Measurements from ENCODE around the gene PI4KA. TPM values are rescaled to one million over a fixed set of nuclear protein-coding genes. Genes with fewer than 3 reads are reported as not detected.

The PI4KA gene
- total and polyA plus RNA-seq, 4 donors = 19.4 to 47.5 (median 36.3) TPM

DNA sequence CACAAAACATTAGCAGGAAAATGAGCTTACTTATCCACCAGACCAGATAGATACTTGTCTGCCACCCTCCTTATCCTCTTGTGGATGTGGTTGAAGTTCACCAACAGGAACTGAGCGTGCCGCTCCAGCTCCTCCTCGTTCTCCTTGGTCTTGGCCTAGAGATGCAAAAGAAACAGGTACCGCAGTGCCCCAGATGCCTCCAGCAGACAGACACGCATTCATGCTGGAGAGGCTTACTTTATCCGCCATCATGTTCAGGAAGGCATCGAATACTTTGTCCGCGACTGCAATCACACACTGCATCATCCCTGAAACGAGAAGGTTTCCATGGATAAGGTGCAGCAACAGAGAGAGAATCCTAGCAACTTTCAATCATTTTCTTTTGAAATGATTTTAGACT, 105.7 kb downstream of the PI4KA start:
- 97% methylated on average over 10 of the region's 10 CpGs for WGBS
- Histone ChIP-seq H3K4me1 (ENCODE audit: control insufficient read depth in 4 of 4, insufficient read depth in 4 of 4, low read length in 3 of 4) (no peaks in the 10 kb centered on the region), H3K36me3 (ENCODE audit: control insufficient read depth in 4 of 4, insufficient read depth in 3 of 4, low read depth in 1 of 4, low read length in 3 of 4) (peaks cover 3 to 41% (median 9%) of the 10 kb centered on the region in 4 donors), H3K27ac (ENCODE audit: low read depth in 1 of 2, low read length in 2 of 2) (no peak overlapping the region), H3K4me3 (ENCODE audit: low read depth in 1 of 3, low read length in 3 of 3) (no peak overlapping the region), H3K27me3 (ENCODE audit: control insufficient read depth in 4 of 4, insufficient read depth in 4 of 4, low read length in 3 of 4) (no peaks in the 10 kb centered on the region), H3K9me3 (ENCODE audit: control insufficient read depth in 4 of 4, low read length in 3 of 4) (no peaks in the 10 kb centered on the region), H3K9ac (ENCODE audit: low read depth in 1 of 2, low read length in 2 of 2) (no peak overlapping the region)
- no peak for DNase-seq (ENCODE audit: low spot score)
- TF ChIP-seq NR2F2 (IDR thresholded peaks at IDR 0.05) (no peak), JUND (IDR thresholded peaks at IDR 0.05) (no peak), HNF4G (IDR thresholded peaks at IDR 0.05) (no peak)
- TF ChIP-seq, protein P1, sequence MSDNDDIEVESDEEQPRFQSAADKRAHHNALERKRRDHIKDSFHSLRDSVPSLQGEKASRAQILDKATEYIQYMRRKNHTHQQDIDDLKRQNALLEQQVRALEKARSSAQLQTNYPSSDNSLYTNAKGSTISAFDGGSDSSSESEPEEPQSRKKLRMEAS (IDR thresholded peaks at IDR 0.05) = no peak

DNA sequence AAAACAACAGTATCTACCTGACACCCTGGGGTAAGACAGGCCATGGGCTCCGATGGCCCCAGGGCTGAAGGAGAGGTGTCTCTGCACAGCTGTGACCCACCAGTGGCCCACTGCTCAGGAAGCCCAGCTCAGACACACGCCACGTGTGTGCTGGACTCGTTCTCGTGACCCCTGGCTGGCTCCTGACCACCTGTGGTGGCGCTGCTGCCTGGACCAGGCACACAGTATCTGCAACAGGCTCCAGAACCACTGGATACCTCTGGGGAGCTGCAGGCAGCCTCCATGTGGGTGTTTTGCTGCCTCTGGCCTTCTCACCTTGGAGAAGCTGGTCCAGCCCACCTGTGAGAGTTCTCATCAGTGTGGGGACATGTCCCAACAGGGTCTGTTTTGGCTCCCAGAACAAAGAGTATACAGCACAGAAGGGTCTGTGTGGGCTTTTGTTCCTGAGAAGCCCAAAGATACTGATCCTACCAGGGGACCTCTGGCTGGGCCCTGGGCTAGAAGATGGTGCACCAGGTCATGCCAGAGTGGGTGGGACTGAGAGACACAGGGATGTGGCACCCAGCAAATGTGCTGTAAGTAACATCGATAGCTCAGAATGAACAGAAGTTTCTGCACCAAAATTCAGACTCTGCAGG, 106.4 kb downstream of the PI4KA start:
- no peak for TF ChIP-seq FOXA1 (IDR thresholded peaks at IDR 0.05)
- H3K4me1 ChIP-seq (ENCODE audit: control insufficient read depth in 4 of 4, insufficient read depth in 4 of 4, low read length in 3 of 4) = no peaks in the 10 kb centered on the region
- DNase-seq (ENCODE audit: low spot score) = no peak
- H3K27me3 ChIP-seq (ENCODE audit: control insufficient read depth in 4 of 4, insufficient read depth in 4 of 4, low read length in 3 of 4) = no peaks in the 10 kb centered on the region
- H3K27ac ChIP-seq (ENCODE audit: low read depth in 1 of 2, low read length in 2 of 2) = no peak overlapping the region
- H3K9ac ChIP-seq (ENCODE audit: low read depth in 1 of 2, low read length in 2 of 2) = no peak overlapping the region
- no peak overlapping the region for H3K4me3 ChIP-seq (ENCODE audit: low read depth in 1 of 3, low read length in 3 of 3)
- H3K9me3 ChIP-seq (ENCODE audit: control insufficient read depth in 4 of 4, low read length in 3 of 4) = no peaks in the 10 kb centered on the region
- 95% methylated on average over 7 of the region's 7 CpGs for WGBS
- H3K36me3 ChIP-seq (ENCODE audit: control insufficient read depth in 4 of 4, insufficient read depth in 3 of 4, low read depth in 1 of 4, low read length in 3 of 4) = peaks cover 2 to 44% (median 10%) of the 10 kb centered on the region in 4 donors

DNA sequence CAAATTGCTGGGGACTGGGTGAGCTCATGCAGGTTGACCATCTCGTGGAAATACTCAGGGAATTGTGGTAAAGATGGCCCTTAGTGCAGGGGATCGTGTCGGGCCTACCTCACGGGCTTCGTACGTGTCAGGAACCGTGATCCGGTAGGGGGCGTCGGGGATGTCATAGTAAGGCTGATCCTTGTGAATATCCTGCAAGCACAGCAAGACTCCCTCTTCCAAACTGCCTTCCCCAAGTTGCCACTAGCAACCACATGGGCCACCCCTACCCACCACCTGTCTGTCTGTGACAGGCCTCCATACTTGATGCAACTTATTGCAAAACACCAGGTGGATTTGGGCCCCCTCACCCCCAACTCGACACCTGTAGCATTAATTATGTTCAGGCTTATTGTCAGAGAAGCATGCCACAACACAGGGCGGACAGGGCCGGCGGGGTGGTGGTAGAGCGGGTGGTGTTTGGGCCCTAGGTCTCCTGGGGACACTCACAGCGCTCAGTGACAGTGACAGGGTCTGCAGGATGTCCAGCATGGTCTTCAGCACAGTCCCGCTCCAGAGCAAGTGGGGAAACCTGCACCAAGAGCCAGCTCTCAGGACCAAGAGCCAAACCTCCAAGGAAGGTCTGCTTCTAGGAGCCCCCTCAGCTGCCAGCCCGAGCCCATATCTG, 107.3 kb downstream of the PI4KA start:
- DNase-seq (ENCODE audit: low spot score) = no peak
- H3K36me3 ChIP-seq (ENCODE audit: control insufficient read depth in 4 of 4, insufficient read depth in 3 of 4, low read depth in 1 of 4, low read length in 3 of 4) = peaks cover 4 to 53% (median 16%) of the 10 kb centered on the region in 4 donors
- no peak overlapping the region for H3K4me3 ChIP-seq (ENCODE audit: low read depth in 1 of 3, low read length in 3 of 3)
- no peak overlapping the region for H3K9ac ChIP-seq (ENCODE audit: low read depth in 1 of 2, low read length in 2 of 2)
- 96% methylated on average over 18 of the region's 18 CpGs for WGBS
- H3K4me1 ChIP-seq (ENCODE audit: control insufficient read depth in 4 of 4, insufficient read depth in 4 of 4, low read length in 3 of 4) = no peaks in the 10 kb centered on the region
- no peaks in the 10 kb centered on the region for H3K9me3 ChIP-seq (ENCODE audit: control insufficient read depth in 4 of 4, low read length in 3 of 4)
- no peak for TF ChIP-seq HNF4A (conservative IDR thresholded peaks at IDR 0.05)
- TF ChIP-seq RAD21 (IDR thresholded peaks at IDR 0.05) = peak in 1 of 2 donors; percentile 13
- H3K27ac ChIP-seq (ENCODE audit: low read depth in 1 of 2, low read length in 2 of 2) = no peak overlapping the region
- H3K27me3 ChIP-seq (ENCODE audit: control insufficient read depth in 4 of 4, insufficient read depth in 4 of 4, low read length in 3 of 4) = no peaks in the 10 kb centered on the region

DNA sequence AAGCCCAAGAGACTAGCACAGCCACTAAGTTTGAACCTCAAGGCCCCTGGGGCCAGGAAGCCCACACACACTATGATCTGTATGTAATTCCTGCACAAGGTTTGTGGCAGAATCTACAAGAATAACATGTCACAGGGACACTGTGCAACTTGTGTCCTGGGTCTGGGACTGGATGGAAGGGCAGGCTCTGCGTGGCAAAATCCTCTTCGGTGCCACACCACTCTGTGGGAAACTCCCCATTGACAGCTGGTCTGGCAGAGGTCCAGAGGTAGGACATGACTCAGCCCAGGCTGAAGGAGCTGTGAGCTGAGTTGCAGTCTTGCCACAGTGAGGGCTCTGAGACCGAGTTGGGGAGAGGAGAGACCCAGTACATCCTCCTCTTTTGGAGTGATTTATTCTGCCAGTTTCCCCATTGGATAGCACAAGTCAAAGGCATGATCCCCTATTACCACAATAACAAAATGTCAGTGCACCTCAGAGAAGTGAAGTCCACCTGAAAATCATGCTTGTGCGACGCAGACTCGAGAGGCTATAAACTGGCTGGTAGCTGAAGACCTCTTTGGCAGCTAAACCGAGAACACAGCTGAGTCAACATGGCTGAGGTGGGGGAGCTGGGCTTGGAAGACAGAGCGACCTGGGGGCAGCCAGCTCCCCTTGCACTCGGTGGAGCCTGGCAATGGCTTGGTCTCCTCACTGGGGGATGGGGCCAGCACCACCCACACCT, 108.0 kb downstream of the PI4KA start:
- no peak for DNase-seq (ENCODE audit: low spot score)
- WGBS = 79% methylated on average over 9 of the region's 9 CpGs
- Histone ChIP-seq H3K27me3 (ENCODE audit: control insufficient read depth in 4 of 4, insufficient read depth in 4 of 4, low read length in 3 of 4) (no peaks in the 10 kb centered on the region), H3K9ac (ENCODE audit: low read depth in 1 of 2, low read length in 2 of 2) (no peak overlapping the region), H3K4me1 (ENCODE audit: control insufficient read depth in 4 of 4, insufficient read depth in 4 of 4, low read length in 3 of 4) (no peaks in the 10 kb centered on the region), H3K27ac (ENCODE audit: low read depth in 1 of 2, low read length in 2 of 2) (no peak overlapping the region), H3K9me3 (ENCODE audit: control insufficient read depth in 4 of 4, low read length in 3 of 4) (no peaks in the 10 kb centered on the region), H3K4me3 (ENCODE audit: low read depth in 1 of 3, low read length in 3 of 3) (no peak overlapping the region), H3K36me3 (ENCODE audit: control insufficient read depth in 4 of 4, insufficient read depth in 3 of 4, low read depth in 1 of 4, low read length in 3 of 4) (peaks cover 4 to 55% (median 17%) of the 10 kb centered on the region in 4 donors)
- TF ChIP-seq, protein P2, sequence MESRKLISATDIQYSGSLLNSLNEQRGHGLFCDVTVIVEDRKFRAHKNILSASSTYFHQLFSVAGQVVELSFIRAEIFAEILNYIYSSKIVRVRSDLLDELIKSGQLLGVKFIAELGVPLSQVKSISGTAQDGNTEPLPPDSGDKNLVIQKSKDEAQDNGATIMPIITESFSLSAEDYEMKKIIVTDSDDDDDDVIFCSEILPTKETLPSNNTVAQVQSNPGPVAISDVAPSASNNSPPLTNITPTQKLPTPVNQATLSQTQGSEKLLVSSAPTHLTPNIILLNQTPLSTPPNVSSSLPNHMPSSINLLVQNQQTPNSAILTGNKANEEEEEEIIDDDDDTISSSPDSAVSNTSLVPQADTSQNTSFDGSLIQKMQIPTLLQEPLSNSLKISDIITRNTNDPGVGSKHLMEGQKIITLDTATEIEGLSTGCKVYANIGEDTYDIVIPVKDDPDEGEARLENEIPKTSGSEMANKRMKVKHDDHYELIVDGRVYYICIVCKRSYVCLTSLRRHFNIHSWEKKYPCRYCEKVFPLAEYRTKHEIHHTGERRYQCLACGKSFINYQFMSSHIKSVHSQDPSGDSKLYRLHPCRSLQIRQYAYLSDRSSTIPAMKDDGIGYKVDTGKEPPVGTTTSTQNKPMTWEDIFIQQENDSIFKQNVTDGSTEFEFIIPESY (IDR thresholded peaks at IDR 0.05) = no peak
- TF ChIP-seq, protein P3, sequence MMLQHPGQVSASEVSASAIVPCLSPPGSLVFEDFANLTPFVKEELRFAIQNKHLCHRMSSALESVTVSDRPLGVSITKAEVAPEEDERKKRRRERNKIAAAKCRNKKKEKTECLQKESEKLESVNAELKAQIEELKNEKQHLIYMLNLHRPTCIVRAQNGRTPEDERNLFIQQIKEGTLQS (IDR thresholded peaks at IDR 0.05) = no peak
- TF ChIP-seq JUND (IDR thresholded peaks at IDR 0.05) = no peak
- TF ChIP-seq, protein P4, sequence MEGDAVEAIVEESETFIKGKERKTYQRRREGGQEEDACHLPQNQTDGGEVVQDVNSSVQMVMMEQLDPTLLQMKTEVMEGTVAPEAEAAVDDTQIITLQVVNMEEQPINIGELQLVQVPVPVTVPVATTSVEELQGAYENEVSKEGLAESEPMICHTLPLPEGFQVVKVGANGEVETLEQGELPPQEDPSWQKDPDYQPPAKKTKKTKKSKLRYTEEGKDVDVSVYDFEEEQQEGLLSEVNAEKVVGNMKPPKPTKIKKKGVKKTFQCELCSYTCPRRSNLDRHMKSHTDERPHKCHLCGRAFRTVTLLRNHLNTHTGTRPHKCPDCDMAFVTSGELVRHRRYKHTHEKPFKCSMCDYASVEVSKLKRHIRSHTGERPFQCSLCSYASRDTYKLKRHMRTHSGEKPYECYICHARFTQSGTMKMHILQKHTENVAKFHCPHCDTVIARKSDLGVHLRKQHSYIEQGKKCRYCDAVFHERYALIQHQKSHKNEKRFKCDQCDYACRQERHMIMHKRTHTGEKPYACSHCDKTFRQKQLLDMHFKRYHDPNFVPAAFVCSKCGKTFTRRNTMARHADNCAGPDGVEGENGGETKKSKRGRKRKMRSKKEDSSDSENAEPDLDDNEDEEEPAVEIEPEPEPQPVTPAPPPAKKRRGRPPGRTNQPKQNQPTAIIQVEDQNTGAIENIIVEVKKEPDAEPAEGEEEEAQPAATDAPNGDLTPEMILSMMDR (IDR thresholded peaks at IDR 0.05; ENCODE audit: low read depth, low read length, missing input control) = no peak
- no peak for TF ChIP-seq RXRA (IDR thresholded peaks at IDR 0.05)
- no peak for TF ChIP-seq NR2F2 (IDR thresholded peaks at IDR 0.05)
- TF ChIP-seq SP1 (IDR thresholded peaks at IDR 0.05) = no peak
- TF ChIP-seq, protein P1 (IDR thresholded peaks at IDR 0.05) = no peak
- TF ChIP-seq FOXA2 (IDR thresholded peaks at IDR 0.05) = no peak
- no peak for TF ChIP-seq GABPA (IDR thresholded peaks at IDR 0.05 in 1 of 2, conservative IDR thresholded peaks at IDR 0.05 in 1 of 2)
- TF ChIP-seq HNF4G (IDR thresholded peaks at IDR 0.05) = no peak
- TF ChIP-seq YY1 (IDR thresholded peaks at IDR 0.05) = no peak
- no peak for TF ChIP-seq EGR1 (IDR thresholded peaks at IDR 0.05; ENCODE audit: low read depth in 2 of 2)
- TF ChIP-seq TAF1 (conservative IDR thresholded peaks at IDR 0.05) = no peak
- no peak for TF ChIP-seq RAD21 (IDR thresholded peaks at IDR 0.05)

Measured in liver (tissue), 9 donors.